Astrocyte (in vitro differentiated cells and primary cell): ENCODE data around the gene NEMP2.

Experiments used
- CTCF ChIP-seq: IDR thresholded peaks from 2 replicates; pipeline ENCODE4 v1.5.1; 2011; ENCODE audit warnings: low read depth, mild to moderate bottlenecking, inconsistent platforms, low read length, moderate library complexity; ENCODE audit not compliant: insufficient read depth
- EZH2 ChIP-seq: IDR thresholded peaks from 2 replicates; pipeline ENCODE4 v1.6.1; 2012; ENCODE audit warnings: mild to moderate bottlenecking, low read length, inconsistent platforms; ENCODE audit not compliant: insufficient read depth

- TF ChIP-seq CTCF (peak; percentile 38), EZH2 (no peak)
Observed at GRCh38 chr2:190511104-190511503, 23.4 kb downstream of the NEMP2 start.
